Mesothelial cell of epicardium (in vitro differentiated cells): ENCODE data around the gene NAALADL2. TPM values are rescaled to one million over a fixed set of nuclear protein-coding genes. Genes with fewer than 3 reads are reported as not detected.

ENCODE experiments used
- DNase-seq, 2 experiments: peaks; one replicate each; pipeline ENCODE4 v3.0.0; 2021; ENCODE audit warnings: low spot score in 2 of 2; ENCODE audit not compliant: unreplicated experiment in 2 of 2
- H3K27ac Mint-ChIP-seq: 2 replicates; pipeline ENCODE4 v1.8.0; 2021; ENCODE audit warnings: mixed read lengths
- H3K27me3 Mint-ChIP-seq: 2 replicates; pipeline ENCODE4 v1.8.0; 2021; ENCODE audit warnings: low read depth, mixed read lengths
- H3K36me3 Mint-ChIP-seq: 2 replicates; pipeline ENCODE4 v1.8.0; 2021; ENCODE audit warnings: mixed read lengths
- H3K4me1 Mint-ChIP-seq: 2 replicates; pipeline ENCODE4 v1.8.0; 2021; ENCODE audit warnings: mixed read lengths
- H3K4me3 Mint-ChIP-seq: 2 replicates; pipeline ENCODE4 v1.8.0; 2021; ENCODE audit warnings: mild to moderate bottlenecking, moderate library complexity, mixed read lengths
- H3K9me3 Mint-ChIP-seq: 2 replicates; pipeline ENCODE4 v1.8.0; 2021; ENCODE audit warnings: mixed read lengths
- total RNA-seq: library from RNA; stranded (reverse); gene quantifications from 3 replicates; pipeline ENCODE4 v1.2.1, GENCODE V29; 2021
- TF ChIP-seq, protein P1 (sequence below): fragments of 200-600 bp; sonication (generic); IDR thresholded peaks from one replicate; pipeline ENCODE4 v1.5.0; 2021; ENCODE audit warnings: antibody characterized with exemption; ENCODE audit not compliant: unreplicated experiment

NAALADL2 gene
- total RNA-seq, 1 donor from 2014 or later, result 27.9 TPM

DNA sequence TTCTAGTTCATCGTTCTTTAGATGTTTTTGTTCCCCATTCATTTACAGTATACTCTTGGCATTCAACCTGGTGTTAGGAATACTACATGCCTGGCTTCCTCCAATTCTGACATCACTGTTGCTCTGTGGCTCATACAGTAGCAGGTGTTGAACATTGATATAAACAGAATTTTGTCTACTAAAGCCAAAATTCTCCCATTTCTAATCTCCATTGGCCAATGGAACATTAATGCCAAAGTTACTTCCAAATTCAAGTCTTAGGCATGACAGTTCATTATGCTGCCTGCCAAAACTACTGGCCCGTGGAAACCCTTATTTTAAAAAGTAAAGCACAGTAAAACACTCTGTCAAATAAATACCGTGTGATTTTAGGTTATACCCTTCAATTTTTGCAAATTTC, 368.0 kb downstream of the NAALADL2 start:
- Mint-ChIP-seq H3K4me3 (no peak overlapping the region), H3K27ac (no peak overlapping the region), H3K27me3 (no peaks in the 10 kb centered on the region), H3K4me1 (no peaks in the 10 kb centered on the region), H3K9me3 (peaks cover 3% of the 10 kb centered on the region), H3K36me3 (no peaks in the 10 kb centered on the region)
- TF ChIP-seq, protein P1, sequence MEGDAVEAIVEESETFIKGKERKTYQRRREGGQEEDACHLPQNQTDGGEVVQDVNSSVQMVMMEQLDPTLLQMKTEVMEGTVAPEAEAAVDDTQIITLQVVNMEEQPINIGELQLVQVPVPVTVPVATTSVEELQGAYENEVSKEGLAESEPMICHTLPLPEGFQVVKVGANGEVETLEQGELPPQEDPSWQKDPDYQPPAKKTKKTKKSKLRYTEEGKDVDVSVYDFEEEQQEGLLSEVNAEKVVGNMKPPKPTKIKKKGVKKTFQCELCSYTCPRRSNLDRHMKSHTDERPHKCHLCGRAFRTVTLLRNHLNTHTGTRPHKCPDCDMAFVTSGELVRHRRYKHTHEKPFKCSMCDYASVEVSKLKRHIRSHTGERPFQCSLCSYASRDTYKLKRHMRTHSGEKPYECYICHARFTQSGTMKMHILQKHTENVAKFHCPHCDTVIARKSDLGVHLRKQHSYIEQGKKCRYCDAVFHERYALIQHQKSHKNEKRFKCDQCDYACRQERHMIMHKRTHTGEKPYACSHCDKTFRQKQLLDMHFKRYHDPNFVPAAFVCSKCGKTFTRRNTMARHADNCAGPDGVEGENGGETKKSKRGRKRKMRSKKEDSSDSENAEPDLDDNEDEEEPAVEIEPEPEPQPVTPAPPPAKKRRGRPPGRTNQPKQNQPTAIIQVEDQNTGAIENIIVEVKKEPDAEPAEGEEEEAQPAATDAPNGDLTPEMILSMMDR, result no peak
- no peak for DNase-seq

DNA sequence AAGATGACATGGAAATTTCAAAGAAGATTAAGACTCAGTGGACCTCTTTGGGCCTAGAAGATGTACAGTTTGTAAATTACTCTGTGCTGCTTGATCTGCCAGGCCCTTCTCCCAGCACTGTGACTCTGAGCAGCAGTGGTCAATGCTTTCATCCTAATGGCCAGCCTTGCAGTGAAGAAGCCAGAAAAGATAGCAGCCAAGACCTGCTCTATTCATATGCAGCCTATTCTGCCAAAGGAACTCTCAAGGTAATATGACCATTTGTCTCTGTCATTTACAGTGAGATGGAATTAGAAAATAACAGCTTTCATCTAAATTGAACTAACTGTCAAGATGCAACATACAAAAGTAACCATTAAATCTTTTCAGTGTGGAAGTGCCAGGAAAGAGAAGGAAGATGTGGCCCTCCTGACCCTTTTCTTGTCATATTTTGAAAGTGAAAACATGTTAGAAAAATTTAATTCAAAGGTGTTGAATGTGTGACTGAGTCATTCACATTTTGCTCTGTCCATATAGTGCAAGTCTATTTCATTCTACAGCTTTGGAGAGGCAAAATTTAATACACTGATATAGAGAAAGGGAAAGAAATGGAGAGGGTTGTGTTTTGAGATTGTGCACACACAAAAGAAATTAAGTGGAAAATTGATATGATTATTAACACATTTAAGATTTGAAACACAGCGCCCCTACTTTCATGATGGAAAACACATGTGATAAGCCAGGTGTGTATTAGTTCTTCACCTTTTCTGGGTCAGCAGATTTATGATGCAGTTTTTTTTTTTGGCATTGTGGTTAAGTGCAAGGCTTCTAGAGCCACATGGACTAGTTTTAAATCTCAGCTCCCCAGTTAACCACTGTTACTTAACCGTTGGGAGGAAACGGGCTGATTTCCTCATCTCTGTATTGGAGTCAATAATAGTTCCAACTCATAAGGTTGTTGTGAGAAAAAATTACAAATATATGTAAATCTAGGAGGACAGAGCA, 375.1 kb downstream of the NAALADL2 start:
- Mint-ChIP-seq H3K27me3 (no peaks in the 10 kb centered on the region), H3K4me3 (no peak overlapping the region), H3K27ac (no peak overlapping the region), H3K36me3 (no peaks in the 10 kb centered on the region), H3K4me1 (peaks cover 7% of the 10 kb centered on the region), H3K9me3 (no peaks in the 10 kb centered on the region)
- TF ChIP-seq, protein P1, result no peak
- no peak for DNase-seq

DNA sequence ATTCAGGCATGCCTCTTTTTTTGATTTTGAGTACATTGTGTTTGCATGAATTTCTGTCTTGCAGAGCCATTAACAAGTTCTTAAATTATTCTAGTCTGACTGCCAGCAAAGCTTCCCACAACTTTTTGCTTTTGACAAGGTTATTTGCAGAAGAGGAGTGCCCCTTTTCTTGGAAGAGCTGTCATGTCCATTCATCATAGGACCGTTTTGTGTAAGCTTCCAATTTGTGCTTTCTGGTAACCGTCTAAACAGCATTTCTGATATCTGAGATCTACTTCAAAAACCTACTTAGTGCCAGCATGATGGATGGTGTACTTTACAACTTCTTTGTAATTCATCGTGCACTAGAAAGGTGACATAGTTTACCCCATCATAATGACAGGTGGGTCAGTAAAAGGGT, 379.7 kb downstream of the NAALADL2 start:
- peaks cover under 1% of the 10 kb centered on the region for H3K27me3 Mint-ChIP-seq

DNA sequence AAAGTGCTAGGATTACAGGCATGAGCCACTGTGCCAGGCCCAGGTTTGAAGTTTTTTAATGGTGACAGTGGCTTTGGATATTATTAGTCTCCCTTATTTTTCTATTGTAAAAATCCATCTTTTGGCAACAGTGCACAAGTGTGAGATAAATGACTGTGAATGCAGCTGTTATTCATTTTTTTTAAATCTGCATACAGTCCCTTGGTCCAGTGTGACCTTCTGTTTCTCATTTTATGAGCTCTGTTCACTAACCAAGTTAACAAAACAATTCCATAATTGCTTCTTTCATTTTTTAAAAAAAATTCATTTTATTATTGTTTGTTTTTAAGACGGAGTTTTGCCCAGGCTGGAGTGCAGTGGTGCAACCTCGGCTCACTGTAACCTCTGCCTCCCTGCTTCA, 381.8 kb downstream of the NAALADL2 start:
- no peak for DNase-seq
- TF ChIP-seq, protein P1, result no peak
- Mint-ChIP-seq H3K27me3 (peaks cover 2% of the 10 kb centered on the region), H3K4me1 (peaks cover 18% of the 10 kb centered on the region), H3K36me3 (no peaks in the 10 kb centered on the region), H3K9me3 (no peaks in the 10 kb centered on the region), H3K27ac (no peak overlapping the region), H3K4me3 (no peak overlapping the region)

More for the DNA sequence above, 379.7 kb downstream of the NAALADL2 start:
- no peaks in the 10 kb centered on the region for H3K36me3 Mint-ChIP-seq
- H3K4me1 Mint-ChIP-seq, result peaks cover 15% of the 10 kb centered on the region
- no peak for DNase-seq
- TF ChIP-seq, protein P1, result no peak
- no peak overlapping the region for H3K27ac Mint-ChIP-seq
- no peak overlapping the region for H3K4me3 Mint-ChIP-seq
- H3K9me3 Mint-ChIP-seq, result no peaks in the 10 kb centered on the region

DNA sequence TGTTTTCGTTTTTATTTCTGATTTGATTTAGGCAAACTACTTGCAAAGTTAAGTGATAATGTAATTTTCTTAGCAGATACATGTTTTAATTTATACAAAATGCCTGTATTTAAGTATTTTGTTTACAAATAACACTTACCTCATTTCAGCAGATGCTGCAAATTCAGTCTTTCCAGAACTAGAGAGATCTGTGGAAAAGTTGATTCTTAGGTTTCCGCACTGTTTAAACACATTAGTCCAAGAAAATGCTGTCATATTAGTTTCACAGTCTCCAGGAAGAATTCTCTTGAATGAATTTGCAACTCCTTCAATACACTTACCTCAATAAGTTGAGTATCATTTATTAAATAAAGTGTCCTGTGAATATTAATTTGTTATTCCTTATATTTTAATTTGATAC, 383.1 kb downstream of the NAALADL2 start:
- Mint-ChIP-seq H3K27me3 (peaks cover 3% of the 10 kb centered on the region), H3K9me3 (no peaks in the 10 kb centered on the region), H3K4me3 (no peak overlapping the region), H3K36me3 (no peaks in the 10 kb centered on the region), H3K27ac (no peak overlapping the region), H3K4me1 (peaks cover 20% of the 10 kb centered on the region)
- DNase-seq, result no peak
- TF ChIP-seq, protein P1, result no peak
